Effector CD8-positive, alpha-beta T cell (primary cell): ENCODE data around the gene LPP.

ENCODE experiments used
- DNase-seq: peaks from one replicate; lab custom pipeline; 2025; lab: John Stamatoyannopoulos, UW

Gene LPP

DNA sequence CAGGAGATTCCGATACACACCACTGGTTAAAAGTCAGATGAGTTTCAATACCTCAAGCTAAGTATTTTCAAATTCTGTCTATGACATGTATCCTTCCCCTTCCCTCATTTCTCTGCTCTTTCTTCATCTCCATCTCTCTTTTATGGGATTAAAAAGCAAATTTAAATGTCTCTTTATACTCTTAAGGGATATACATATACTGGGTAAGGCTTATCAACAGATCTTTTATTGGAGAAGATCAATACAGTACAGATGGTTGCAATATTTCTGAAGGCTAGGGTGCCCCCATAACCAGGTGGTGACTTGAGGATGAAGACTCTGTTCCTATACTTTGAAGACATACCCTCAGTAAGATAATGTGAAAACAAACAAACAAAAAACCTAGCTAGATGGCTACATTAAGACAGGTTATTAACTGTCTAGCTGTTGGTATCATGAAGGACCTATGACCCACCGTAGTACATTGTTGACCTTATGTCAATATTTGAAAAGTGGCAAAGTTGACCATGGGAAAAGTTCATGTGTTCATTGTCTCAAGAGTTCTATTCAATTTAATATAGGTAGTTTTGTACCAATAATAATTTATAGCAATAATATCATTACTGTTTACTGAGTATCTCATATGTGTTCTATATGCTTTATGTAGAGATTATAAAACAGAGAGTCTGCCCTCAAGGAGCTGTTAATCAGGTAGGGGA lies 319.8 kb downstream of the LPP start:
- no peak for DNase-seq

DNA sequence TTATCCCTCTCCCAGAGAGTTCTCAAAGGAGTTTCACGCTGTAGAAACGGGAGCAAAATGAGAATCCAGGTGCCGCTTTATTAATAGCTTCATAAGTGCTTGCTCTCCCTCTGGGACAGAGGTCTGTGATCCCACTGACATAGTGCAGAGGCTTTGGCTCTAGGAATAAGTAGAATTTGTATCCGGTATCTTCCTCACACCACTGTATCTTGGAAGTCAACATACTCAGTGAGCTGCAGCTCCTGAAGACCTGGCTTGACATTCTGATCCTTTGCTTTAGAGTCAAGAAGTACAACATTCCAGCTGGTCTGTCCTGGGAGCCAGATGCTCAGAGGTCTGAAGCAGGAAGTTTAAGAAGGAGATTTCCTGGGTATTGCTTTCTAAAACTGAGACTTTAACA lies 323.0 kb downstream of the LPP start:
- no peak for DNase-seq

DNA sequence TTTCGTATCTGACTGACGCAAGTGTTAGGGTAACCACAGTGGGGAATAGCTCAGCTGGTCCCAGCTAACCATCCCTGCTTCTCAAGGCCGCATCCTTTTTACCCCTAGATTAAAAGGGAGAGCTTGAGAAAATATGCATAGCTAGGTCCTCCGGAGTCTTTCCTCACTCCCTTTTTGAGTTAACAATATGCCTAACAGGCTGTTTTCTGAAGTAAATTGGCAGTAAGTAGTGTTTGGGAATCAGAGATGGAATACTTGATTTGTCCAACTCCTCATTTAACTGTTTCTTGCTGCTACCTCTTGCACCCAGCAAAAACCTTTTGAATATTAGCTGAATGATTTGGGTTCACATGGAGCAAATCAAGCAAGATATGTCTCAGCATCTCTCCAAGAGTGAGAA lies 326.1 kb downstream of the LPP start:
- no peak for DNase-seq

DNA sequence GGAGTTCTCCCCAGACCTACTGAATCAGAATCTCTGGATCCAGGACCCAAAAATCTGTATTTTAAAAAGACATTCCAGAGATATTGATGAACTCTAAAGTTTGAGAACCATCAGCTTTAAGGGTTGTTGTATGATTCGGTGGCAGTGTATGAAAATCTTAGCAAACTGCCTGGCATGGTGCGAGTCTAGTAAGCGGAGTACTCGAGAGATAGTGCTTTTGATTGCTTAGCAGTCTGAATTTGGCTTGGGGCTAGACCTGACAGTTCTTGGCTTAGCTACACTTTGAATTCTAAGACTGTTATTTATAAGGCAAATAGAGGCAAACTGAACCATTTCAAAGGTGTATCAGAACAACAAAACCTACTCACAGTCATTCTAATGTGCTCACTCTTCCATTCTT lies 329.0 kb downstream of the LPP start:
- DNase-seq: no peak

DNA sequence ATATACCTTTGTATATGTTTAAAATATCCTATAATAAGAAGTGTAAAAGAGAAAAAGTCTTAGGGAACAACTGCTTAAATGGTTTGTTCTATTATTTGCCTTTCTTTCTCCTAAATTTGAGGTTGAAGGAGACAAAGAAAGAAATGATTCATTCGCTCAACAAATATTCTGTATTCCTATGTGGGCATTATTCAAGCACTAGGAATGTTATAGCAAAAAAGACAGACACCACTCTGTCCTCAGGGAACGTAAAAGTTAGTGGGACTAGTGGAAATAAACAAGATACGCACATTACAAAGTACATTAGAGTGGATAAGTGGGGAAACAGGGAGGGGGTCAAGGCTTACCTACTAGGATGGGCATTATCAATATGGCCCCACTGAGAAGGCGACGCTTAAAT lies 332.2 kb downstream of the LPP start:
- no peak for DNase-seq

DNA sequence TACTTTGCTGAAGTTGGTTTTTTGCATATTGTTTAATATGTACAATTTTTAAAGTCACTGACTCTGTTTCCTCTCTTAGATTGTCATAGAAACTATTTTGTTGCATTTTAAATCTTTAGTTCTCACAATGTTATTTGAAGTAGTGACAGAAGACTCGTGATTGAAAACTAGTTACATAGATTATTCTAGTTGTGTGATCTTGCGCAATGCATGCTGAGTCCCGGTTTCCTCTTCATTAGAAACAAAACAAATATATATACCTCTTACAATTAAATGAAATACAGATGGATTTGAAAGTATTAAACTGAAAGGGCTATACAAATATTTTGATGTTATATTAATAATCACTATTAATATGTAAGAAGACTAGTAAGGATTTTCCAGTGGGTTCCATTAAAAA lies 333.0 kb downstream of the LPP start:
- no peak for DNase-seq

DNA sequence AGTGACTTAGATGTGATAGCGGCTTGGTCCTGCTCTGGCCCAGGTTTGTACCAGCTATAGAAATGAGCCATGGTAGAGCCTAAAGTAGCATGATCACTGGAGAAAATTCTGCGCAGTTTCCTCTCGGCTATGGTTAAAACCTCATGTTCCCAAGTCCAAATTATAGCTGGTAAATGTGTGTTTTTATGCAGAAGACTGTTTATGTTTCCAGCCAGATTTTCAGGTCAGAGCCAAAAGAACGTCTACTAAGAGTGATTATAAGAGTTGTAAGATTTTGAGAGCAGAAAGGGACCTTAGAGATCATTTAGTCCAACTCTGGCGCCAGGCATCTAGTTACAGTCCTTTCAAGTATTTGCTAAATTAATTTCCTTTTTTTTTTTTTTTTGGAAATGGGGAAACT lies 333.7 kb downstream of the LPP start:
- DNase-seq: no peak

DNA sequence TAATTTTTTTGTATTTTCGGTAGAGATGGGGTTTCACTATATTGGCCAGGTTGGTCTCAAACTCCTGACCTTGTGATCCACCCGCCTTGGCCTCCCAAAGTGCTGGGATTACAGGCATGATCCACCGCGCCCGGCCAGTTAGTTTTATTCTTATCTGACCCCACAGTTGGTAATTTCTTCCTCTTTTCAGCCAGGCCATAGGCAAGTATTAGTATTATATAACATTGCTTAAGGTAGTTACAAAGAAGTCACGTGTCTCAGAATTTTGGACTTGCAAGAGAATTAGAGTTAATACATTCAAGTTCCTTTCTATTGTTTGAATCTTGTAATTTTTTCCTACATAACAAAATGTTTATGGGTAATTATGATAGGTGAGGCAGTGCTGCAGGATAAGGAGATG lies 334.8 kb downstream of the LPP start:
- DNase-seq: no peak

DNA sequence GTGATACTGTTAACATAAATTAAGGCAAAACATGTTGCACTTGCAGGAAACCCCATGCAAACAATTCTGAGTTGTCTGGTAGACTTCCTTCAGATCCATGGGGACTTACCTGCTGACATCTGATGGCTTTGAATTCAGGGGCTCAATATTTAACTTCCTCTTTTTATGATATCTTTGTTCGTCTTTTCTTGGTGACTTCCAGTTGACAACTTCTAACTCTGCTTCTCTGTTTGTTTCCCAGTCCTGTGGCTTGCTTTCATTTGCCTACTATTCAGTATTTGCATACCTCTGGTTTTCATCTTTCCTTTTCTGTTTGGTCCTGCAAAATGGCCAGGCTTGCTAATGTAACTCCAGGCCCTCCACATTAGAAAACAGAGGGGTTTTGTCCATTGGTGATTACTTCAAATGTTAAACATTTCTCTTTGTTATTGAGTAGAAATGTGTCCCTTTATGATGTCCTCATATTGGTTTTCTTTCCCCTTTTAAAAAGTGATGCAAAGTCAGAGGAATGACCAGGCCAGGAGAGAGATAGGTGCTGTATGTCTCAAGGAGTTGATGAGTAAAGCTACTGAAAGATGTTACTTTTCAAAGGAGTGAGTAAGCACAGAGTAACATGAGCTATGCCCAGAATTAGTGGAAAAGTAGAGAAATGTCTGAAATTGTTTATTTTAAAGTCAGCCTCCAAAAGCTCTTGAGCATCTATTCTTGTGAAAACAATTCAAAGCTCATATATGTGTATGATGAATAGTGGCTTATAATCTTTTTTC lies 335.9 kb downstream of the LPP start:
- no peak for DNase-seq

DNA sequence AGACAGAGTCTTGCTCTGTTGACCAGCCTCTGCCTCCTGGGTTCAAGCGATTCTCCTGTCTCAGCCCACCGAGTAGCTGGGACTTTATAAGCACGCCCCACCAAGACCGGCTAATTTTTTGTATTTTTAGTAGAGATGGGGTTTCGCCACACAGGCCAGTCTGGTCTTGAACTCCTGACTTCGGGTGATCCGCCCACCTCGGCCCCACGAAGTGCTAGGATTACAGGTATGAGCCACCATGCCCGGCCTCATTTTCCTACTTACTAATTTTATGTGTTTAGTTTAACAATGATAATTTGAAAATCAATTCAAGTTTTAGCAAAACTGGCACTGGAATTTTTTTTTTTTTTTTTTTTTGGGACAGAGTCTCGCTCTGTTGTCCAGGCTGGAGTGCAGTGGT lies 336.5 kb downstream of the LPP start:
- DNase-seq: no peak

DNA sequence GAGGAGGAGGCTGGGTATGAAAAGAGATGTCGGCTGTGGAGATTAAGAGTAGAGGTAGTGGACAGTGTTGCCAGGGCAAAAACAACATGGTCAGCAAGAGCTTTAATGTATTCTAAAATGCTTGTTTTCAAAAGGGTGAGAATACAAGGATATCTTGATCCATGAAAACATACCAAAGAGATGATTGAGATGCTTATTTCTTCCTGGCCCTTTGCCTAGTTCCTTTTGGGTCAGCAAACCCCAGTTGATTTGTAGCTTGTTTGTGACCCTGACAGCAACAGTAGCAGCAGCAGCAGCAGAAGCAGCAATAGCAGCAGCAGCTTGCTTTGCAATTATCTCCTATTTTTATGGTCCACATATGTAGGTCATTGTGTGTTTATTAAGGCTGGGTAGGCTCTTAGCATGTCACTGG lies 337.3 kb downstream of the LPP start:
- no peak for DNase-seq

DNA sequence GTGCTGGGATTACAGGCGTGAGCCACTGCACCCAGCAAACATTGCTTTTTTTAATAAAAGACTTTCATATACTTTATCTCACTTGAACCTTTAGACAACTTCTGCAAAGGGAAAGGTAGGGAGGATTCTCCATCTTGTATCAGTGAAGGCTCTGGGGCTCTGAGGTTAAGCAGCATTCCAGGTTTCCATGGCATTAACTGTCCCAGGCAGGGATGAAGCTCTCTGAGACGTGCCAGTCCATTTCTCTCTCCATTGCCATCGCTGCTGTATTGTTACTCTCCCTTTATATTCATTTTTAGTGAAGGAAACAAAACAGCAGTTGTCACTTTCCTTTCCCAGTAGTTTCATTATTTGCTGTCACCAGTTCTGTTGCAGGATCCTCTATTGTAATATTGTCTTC lies 342.4 kb downstream of the LPP start:
- no peak for DNase-seq

DNA sequence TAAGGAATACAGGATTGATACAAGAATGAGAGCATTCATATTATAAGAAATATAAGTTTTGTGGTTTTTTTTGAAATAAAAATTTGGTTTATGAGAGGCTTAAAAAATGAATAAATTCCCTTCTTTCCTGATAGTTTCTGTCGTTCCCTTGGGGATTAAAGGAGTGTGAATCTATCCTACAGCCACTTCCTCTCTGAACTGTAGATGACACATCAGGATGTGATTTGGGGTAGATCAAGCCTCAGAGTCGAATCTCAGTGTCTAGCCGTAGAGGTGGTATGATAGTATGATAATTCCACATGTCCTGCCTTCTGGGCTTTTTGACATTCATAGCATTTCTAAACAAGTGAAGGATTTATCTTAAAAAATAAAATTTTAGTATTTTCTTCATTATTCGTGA lies 343.1 kb downstream of the LPP start:
- no peak for DNase-seq

DNA sequence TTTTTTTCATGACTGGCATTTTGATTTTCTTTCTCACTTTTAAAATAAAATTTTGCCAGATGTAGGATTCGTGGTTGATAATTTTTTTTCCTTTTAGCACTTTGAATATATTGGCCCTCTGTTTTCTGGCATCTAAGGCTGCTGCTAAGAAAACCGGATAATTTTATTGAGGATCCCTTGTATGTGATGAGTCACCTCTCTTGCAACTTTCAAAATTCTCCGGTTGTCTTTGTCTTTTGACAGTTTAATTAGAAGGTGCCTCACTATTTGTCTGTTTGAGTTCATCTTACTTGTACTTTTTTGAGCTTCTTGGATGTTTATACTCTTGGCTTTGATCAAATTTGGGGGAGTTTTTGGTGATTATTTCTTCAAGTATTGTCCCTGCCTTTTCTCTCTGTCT lies 349.7 kb downstream of the LPP start:
- no peak for DNase-seq

DNA sequence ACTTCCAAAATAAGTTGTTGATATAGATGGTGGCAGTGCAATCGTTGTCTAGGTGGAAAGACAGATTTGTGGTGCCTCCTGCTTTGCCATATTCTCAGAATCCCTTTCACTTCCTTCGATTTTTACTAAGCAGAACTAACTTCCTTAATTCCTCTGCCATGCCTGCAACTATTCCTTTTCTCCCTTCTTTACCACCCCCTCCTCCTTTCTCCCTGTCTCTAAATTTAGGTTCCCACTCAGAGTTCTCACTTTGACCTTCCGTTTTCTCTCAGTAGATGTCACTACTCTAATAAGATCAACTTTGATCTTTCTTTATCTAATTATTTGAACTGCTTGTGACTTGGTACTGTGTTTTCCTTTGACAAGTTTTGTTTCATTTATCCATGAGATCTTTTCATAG lies 351.2 kb downstream of the LPP start:
- DNase-seq: no peak

DNA sequence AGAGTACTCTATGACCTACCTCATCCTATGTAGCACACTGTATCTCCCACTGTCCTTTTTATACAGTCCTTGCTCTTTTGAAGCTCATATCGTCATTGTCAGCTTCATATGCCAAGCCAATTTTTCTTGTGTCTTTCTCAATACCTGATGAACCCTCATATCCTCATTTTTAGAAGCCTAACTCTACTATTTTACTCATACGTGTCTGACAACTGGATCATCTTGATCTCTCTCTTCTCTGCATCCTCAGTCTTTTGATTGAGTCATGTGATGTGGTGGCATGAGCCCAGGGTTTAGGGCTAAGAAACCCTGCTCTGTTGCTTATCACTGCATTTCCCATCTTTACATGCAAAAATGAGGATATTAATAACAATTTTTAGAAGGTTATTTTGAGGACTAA lies 352.0 kb downstream of the LPP start:
- no peak for DNase-seq

DNA sequence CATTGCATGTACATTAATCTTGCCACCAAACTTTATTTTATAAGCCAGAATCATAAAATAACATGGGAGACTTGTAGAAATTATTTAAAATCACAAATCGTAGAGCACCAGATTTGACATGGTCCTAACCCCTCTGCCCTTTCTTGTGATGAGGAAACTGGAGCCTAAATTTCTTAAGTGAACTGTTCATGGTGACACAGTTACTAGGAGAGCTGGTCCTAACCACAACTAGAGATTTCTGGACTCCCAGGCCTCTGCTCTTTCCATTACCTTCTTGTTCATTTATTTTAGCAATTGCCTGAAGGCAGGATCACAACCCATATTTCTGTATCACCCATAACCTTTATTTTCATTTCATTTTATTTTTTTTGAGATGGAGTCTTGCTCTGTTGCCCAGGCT lies 352.5 kb downstream of the LPP start:
- DNase-seq: no peak

DNA sequence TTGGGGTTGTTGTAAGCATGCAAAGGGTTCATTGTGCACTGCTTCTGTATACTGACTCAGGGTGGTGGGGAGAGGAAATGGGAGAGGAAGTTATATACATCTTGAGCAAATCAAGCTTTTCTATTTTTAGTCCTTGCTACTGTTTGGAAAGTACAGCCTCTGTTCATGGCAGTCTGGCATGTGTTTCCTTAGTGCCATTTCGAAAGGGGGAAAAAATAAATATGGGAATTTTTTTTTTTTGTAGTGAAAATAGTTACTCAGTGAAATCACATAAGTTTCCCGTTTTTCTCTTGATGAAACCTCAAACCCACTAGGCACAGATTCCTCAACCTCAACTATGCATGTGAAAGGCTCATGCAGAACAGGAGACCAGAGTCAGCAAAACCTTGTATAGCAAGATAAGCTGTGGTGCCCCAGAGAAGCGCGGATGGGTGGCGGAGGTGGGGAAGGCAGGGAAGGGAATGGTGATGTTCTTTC lies 353.3 kb downstream of the LPP start:
- no peak for DNase-seq

DNA sequence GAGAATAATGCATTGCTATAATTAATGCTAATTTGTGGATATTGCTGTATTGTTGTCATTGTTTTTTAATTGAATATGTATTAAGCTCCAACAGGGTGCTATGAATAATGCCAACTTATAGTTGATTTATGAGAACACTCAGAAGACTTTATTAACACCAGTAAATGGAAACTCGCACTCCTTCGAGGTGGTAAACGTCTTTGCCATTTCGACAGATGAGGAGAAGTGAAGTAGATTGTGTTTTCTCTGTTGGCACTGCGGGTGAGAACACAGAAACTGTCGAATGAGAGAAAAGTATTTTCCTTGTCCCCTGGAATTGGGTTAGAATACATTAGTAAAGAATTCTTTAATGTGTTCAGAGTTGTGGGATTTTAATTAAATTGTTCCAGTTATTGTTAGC lies 354.5 kb downstream of the LPP start:
- no peak for DNase-seq

DNA sequence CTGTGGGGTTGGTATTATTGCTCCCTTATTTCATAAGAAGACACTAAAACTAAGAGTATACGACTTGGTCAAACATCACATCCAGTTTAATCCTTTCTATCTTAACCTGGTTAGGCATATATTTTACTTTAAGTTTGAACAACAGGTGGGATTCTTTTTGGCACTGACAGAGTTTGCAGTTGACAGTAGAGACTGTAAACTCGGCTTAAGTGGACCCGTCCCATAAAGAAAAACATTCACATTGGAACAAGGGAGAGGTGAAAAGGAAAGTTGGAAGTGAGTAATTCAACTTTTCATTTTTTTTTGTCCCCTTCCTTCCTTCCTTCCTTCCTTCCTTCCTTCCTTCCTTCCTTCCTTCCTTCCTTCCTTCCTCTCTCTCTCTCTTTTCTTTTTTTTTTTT lies 355.4 kb downstream of the LPP start:
- DNase-seq: no peak

DNA sequence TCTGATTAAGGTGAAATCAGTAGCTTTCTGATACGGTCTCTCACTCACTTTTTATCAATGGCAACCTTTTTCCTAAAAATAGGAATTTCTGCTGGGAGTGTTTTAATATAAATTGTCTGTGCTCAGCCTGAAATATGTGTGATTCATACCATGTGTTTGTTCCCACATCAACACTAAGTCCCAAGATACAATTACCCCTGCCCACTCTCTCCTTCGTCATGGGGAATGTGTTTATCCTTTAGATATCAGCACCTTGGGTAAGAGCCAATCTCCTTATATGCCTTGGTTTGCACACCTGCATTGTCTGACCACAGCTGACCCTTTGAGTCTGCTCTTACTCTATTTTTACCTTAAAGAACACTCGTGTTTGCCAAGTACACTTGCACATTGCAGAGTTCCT lies 356.4 kb downstream of the LPP start:
- no peak for DNase-seq

DNA sequence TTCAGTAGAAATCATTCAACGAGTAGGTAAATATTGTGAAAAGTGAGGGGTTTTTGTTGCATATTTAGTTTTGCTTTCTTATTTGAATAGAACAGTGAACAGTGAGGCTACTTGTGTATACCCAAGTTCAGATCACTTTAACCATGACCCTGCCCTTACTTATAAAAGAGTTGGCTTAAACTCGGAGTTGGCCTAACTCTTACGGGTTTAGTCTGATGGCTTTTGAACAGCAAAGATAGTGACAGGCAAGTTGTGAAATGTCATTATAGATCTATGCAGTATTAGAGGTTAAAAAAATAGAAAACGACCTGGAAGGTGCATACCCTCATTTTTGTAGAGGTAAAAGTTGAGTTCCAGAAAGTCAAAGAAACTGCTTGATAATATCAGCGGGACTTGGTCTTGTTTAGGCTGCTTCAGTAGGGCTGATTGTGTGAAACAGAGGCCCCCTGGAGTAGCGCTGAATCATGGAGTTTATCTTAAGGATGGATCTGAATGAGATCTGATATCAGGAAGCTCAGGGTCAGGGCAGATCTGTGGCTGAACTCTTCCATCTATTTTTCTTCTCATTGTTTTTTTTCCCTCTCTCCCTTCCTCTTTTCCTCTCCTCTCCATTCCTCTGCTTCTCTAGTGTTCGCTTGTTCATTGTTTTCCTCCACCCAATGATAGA lies 359.8 kb downstream of the LPP start:
- no peak for DNase-seq

DNA sequence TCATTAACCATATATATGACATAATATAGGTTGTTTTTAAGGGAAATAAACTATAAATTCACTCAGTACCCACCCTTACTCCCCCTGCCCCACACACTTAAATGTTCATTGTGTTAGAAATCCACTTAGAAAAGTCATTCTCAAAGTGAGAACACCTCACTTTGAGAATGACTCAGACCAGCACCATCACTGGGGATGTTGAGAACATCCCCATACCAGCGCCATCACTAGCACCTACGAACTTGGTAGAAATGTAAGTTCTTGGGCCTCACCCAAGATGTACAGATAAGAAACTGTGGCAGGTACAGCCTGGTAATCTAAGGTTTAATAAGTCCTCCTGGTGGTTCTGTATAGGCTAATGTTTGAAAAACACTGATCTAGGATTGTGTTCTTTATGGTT lies 362.6 kb downstream of the LPP start:
- no peak for DNase-seq
